ENCODE data around the gene DPEP3. TPM values are rescaled to one million over a fixed set of nuclear protein-coding genes. Genes with fewer than 3 reads are reported as not detected.

The DPEP3 gene
- total and polyA plus RNA-seq, 4 donors = 0.16 to 0.51 (median 0.40) TPM; not detected in 1

- Histone ChIP-seq H3K27ac (ENCODE audit: low read depth in 1 of 2, low read length in 1 of 2) (peak overlapping the region in 1 of 2 donors; percentile 10), H3K9ac (ENCODE audit: insufficient read depth in 1 of 2, low read length in 2 of 2) (no peak overlapping the region), H3K4me1 (ENCODE audit: control insufficient read depth in 5 of 5, insufficient read depth in 5 of 5, low read length in 5 of 5) (peaks cover 0 to 12% (median 2%) of the 10 kb centered on the region in 5 donors), H3K27me3 (ENCODE audit: control insufficient read depth in 3 of 3, insufficient read depth in 3 of 3, low read length in 2 of 3) (no peaks in the 10 kb centered on the region), H3K36me3 (ENCODE audit: control insufficient read depth in 4 of 4, insufficient read depth in 4 of 4, low read length in 4 of 4) (peaks cover 7 to 66% (median 34%) of the 10 kb centered on the region in 4 donors), H3K4me3 (no peak overlapping the region), H3K9me3 (ENCODE audit: control insufficient read depth in 4 of 4, insufficient read depth in 3 of 4, low read length in 3 of 4) (no peaks in the 10 kb centered on the region)
- WGBS, 2 donors = 80 to 87% methylated on average over 6 of the region's 6 CpGs
- TF ChIP-seq CTCF (IDR thresholded peaks at IDR 0.05; ENCODE audit: control extremely low read depth, extremely low read depth) = peak; percentile 31
- no peak for ATAC-seq (ENCODE audit: insufficient read depth, low FRiP score)
- no peak for DNase-seq
Measured at GRCh38 chr16:67942200-67942509, 38.1 kb downstream of the DPEP3 start.

GRCh38 chr16:67941469-67942199 is 38.7 kb downstream of the DPEP3 start:
- 83 to 92% methylated on average over 9 of the region's 9 CpGs for WGBS, 2 donors
- Histone ChIP-seq H3K4me3 (no peak overlapping the region), H3K36me3 (ENCODE audit: control insufficient read depth in 4 of 4, insufficient read depth in 4 of 4, low read length in 4 of 4) (peaks cover 7 to 61% (median 31%) of the 10 kb centered on the region in 4 donors), H3K27me3 (ENCODE audit: control insufficient read depth in 3 of 3, insufficient read depth in 3 of 3, low read length in 2 of 3) (no peaks in the 10 kb centered on the region), H3K9ac (ENCODE audit: insufficient read depth in 1 of 2, low read length in 2 of 2) (no peak overlapping the region), H3K27ac (ENCODE audit: low read depth in 1 of 2, low read length in 1 of 2) (peak overlapping the region in 1 of 2 donors; percentile 10), H3K4me1 (ENCODE audit: control insufficient read depth in 5 of 5, insufficient read depth in 5 of 5, low read length in 5 of 5) (peaks cover 0 to 18% (median 5%) of the 10 kb centered on the region in 5 donors), H3K9me3 (ENCODE audit: control insufficient read depth in 4 of 4, insufficient read depth in 3 of 4, low read length in 3 of 4) (no peaks in the 10 kb centered on the region)
- no peak for TF ChIP-seq CTCF (IDR thresholded peaks at IDR 0.05; ENCODE audit: control extremely low read depth, extremely low read depth)
- ATAC-seq (ENCODE audit: insufficient read depth, low FRiP score) (no peak), DNase-seq (no peak)

GRCh38 chr16:67940446-67941089 is 39.7 kb downstream of the DPEP3 start:
- Histone ChIP-seq H3K9ac (ENCODE audit: insufficient read depth in 1 of 2, low read length in 2 of 2) (no peak overlapping the region), H3K27ac (ENCODE audit: low read depth in 1 of 2, low read length in 1 of 2) (no peak overlapping the region), H3K4me3 (no peak overlapping the region), H3K4me1 (ENCODE audit: control insufficient read depth in 5 of 5, insufficient read depth in 5 of 5, low read length in 5 of 5) (peaks cover 0 to 18% (median 5%) of the 10 kb centered on the region in 5 donors), H3K27me3 (ENCODE audit: control insufficient read depth in 3 of 3, insufficient read depth in 3 of 3, low read length in 2 of 3) (no peaks in the 10 kb centered on the region), H3K9me3 (ENCODE audit: control insufficient read depth in 4 of 4, insufficient read depth in 3 of 4, low read length in 3 of 4) (no peaks in the 10 kb centered on the region), H3K36me3 (ENCODE audit: control insufficient read depth in 4 of 4, insufficient read depth in 4 of 4, low read length in 4 of 4) (peaks cover 7 to 50% (median 26%) of the 10 kb centered on the region in 4 donors)
- 93 to 94% methylated on average over 5 of the region's 5 CpGs for WGBS, 2 donors
- TF ChIP-seq CTCF (IDR thresholded peaks at IDR 0.05; ENCODE audit: control extremely low read depth, extremely low read depth) = no peak
- ATAC-seq (ENCODE audit: insufficient read depth, low FRiP score) (no peak), DNase-seq (no peak)

Measured in lung (tissue), 12 donors.